Coronary artery (tissue), 2 donors: ENCODE data around the gene GBGT1.

ENCODE experiments used
- DNase-seq: peaks from one replicate; pipeline ENCODE4 v3.0.0-alpha.2; 2017; ENCODE audit warnings: low spot score
- H3K27ac ChIP-seq, 2 donors: fragments of 200-600 bp; sonication (generic); one replicate each; pipeline ENCODE4 v1.5.1; 2016 to 2019
- H3K4me3 ChIP-seq: fragments of 200-600 bp; sonication (generic); 2 replicates; pipeline ENCODE4 v1.5.1; 2016; ENCODE audit warnings: mild to moderate bottlenecking, moderate library complexity
- TF ChIP-seq, protein P1 (sequence below): fragments of 200-600 bp; sonication (generic); IDR thresholded peaks from one replicate; pipeline ENCODE4 v1.5.1; 2019; ENCODE audit warnings: antibody characterized with exemption

Gene GBGT1

DNA sequence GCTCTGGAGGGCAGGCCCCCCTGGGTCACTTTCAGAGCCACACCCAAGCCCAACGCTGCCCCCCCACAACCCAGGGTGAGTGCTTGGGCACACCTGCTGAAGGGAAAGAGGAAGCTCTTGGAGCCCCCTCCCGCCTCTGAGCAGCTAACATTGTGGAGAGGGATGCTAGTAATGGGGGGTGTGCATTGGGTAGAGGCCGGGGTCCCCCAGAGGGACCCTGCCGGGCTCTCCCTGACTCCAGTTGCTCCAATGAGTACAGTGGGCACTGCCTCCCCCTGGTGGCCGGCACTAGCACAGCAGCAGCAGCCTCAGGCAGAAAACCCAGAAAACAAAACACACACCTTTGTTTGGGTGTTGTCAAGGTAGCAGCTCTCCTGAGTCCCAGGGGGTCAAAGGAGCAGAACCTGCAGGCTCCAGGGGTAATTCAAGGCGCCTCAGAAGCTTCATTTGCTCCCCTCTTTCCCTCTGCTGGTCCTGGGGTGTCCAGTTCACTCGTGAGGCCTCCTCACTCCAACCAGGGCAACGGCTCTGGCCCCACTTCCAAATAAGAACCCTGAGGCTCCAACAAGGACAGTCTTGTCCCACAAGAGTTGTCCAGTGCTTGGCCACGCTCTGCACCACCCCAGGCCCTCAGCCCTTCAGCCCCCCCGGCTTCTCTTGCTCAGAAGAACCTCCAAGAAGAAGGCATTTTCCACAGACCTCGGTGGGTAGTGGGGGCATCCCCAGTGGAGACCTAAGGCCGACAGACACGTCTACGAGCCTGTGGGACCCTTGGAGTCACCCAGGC is 16.1 kb downstream of the GBGT1 start:
- no peak for DNase-seq
- TF ChIP-seq, protein P1, sequence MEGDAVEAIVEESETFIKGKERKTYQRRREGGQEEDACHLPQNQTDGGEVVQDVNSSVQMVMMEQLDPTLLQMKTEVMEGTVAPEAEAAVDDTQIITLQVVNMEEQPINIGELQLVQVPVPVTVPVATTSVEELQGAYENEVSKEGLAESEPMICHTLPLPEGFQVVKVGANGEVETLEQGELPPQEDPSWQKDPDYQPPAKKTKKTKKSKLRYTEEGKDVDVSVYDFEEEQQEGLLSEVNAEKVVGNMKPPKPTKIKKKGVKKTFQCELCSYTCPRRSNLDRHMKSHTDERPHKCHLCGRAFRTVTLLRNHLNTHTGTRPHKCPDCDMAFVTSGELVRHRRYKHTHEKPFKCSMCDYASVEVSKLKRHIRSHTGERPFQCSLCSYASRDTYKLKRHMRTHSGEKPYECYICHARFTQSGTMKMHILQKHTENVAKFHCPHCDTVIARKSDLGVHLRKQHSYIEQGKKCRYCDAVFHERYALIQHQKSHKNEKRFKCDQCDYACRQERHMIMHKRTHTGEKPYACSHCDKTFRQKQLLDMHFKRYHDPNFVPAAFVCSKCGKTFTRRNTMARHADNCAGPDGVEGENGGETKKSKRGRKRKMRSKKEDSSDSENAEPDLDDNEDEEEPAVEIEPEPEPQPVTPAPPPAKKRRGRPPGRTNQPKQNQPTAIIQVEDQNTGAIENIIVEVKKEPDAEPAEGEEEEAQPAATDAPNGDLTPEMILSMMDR = peak; percentile 97
- H3K27ac ChIP-seq = peak overlapping the region; percentile 51 to 91
- peak overlapping the region; percentile 80 for H3K4me3 ChIP-seq

- no peak for DNase-seq
- H3K4me3 ChIP-seq = no peak overlapping the region
- TF ChIP-seq, protein P1 = no peak
- H3K27ac ChIP-seq = peak overlapping the region in 1 of 2 donors; percentile 12
Observed at GRCh38 chr9:133146746-133147411, 16.8 kb downstream of the GBGT1 start.

DNA sequence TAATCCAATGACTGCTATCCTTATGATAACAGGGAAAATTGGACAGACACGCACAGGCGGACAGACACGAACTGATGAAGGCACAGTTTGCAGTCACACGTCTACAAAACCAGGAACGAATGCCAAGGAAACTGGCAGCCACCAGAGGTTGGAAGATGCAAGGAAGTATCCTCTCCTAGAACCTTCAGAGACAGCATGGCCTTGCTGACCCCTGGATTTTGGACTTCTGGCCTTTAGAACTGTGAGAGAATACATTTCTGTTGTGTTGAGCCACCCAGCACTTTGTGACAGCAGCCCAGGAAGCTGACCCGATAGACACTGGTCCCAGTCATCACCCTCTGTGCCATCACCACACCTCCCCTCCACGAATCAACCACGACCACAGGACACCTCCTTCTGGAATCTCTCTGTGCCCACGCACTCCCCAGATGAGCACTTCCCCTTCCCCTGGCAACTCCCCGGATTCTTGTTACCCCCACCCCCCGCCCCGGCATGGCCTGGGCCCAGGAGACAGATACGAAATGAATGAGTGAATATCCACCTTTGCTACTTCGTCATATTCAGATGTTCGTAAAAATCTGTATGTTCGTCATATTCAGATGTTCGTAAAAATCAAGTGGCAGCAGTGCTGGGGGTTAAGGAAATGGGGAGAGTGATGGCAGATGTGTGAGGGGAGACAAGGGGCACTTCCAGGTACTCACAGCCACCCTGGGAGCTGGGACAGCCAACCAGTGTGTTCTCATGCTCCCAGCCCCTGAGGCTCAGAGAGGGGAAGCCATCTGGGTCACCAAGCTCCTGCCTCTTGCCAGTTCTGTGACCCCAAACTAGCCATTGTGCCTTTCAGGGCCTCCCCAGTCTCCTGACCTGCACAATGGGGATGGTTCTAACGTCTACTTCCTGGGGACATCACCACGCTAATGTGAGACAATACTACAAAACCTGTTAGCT is 18.5 kb downstream of the GBGT1 start:
- peak overlapping the region in 1 of 2 donors; percentile 56 for H3K27ac ChIP-seq
- DNase-seq = no peak
- H3K4me3 ChIP-seq = peak overlapping the region; percentile 67

DNA sequence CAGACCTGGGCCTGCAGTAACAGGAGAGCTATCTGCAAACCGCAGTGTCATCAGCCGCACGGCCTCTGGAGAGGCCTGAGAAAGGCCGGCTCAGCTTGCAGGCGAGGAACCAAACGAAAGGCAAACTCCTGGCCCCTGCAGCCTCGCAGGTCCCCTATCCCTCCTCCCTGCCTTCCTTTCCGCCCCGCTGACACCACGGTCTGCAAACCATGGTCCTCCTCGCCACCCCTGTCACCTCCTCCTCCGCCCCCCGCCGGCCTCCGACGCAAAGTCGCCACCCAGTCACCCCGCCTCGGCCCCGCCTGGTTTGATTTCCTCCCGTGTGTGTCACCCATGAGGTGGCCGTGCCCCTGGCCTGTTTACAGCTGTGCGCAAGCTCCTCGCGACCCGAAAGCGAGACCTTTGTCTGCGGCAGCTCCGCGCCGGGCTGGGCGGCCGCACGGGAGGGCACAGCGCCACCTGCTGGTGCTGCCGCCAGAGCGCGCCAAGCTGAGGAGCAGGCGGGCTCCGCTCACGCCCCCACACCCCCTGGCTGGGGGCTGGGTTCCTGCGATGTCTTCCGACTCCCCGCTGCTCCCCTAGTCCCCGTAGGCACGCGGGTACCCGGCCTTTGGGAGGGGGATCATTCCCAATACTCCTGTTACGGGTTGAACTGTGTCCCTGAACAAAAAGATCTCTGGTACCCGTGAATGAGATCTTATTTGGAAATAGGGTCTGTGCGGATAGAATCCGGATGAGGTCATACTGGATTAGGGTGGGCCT is 19.4 kb downstream of the GBGT1 start:
- H3K4me3 ChIP-seq = peak overlapping the region; percentile 67
- TF ChIP-seq, protein P1 = peak; percentile 99
- peak overlapping the region in 1 of 2 donors; percentile 56 for H3K27ac ChIP-seq
- no peak for DNase-seq

More for the DNA sequence above, 18.5 kb downstream of the GBGT1 start:
- TF ChIP-seq, protein P1 = no peak

DNA sequence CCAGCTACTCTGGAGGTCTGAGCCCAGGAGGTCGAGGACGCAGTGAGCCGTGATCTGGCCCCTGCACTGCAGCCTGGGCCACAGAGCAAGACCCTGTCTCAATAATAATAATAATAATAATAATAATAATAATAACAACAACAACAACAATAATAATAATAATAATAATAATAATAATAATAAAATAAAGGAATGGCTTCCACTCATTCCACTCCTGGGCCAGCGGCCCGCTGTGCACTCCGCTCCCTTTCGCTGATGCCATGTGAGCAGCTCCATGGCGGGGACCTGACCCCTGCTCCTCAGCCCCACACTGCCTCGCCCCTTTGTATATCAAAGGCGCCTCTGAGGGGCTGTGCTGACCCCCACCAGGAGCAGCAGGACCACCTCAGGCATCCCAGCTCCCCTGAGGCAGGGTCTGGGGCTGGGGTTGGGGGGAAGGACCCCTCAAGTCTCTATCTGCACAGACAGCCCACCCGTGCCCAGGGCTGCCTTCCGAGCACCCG is 20.0 kb downstream of the GBGT1 start:
- Histone ChIP-seq H3K4me3 (peak overlapping the region; percentile 67), H3K27ac (peak overlapping the region in 1 of 2 donors; percentile 56)
- no peak for DNase-seq
- TF ChIP-seq, protein P1 = no peak
